ENCODE results near the gene U2SURP. TPM values are rescaled to one million over a fixed set of nuclear protein-coding genes. Genes with fewer than 3 reads are reported as not detected.

Gene U2SURP
- total and polyA plus RNA-seq, 2 donors (not counting 1 experiment from before 2014, with no cell fraction given) = 39.1 to 44.8 TPM

- Histone ChIP-seq H3K36me3 (ENCODE audit: control insufficient read depth, insufficient read depth, low read length) (no peaks in the 10 kb centered on the region), H4K20me1 (ENCODE audit: control insufficient read depth, extremely low read depth, insufficient read depth, low read length) (no peaks in the 10 kb centered on the region), H3K4me3 (replicated peaks in 1 of 4; ENCODE audit: control extremely low read depth in 1 of 4, insufficient read depth in 1 of 4, low read depth in 3 of 4, low read length in 4 of 4) (no peak overlapping the region), H3K27me3 (ENCODE audit: control insufficient read depth, insufficient read depth, low read length) (no peaks in the 10 kb centered on the region), H3K4me1 (ENCODE audit: control insufficient read depth, extremely low read depth, insufficient read depth, low read length) (peaks cover 2% of the 10 kb centered on the region), H3K9ac (ENCODE audit: insufficient read depth, low read length) (no peak overlapping the region), H3K9me3 (ENCODE audit: control insufficient read depth, insufficient read depth, low read depth, low read length) (no peaks in the 10 kb centered on the region), H3K27ac (ENCODE audit: insufficient read depth, low read length) (no peak overlapping the region), H3K4me2 (ENCODE audit: extremely low read depth, insufficient read depth, low read length) (no peak overlapping the region), H3K79me2 (ENCODE audit: control insufficient read depth, insufficient read depth, low read length) (peaks cover 9% of the 10 kb centered on the region), H2AFZ (ENCODE audit: low read length) (no peak overlapping the region)
- TF ChIP-seq EZH2 (IDR thresholded peaks at IDR 0.05; ENCODE audit: low read length, missing control alignments) = no peak
- TF ChIP-seq CTCF (conservative IDR thresholded peaks at IDR 0.05 in 1 of 2, IDR thresholded peaks at IDR 0.05 in 1 of 2; ENCODE audit: low read depth in 1 of 2, low read length in 2 of 2) = no peak
- DNase-seq (ENCODE audit: low read depth in 2 of 2) = peak in 1 of 2 donors; percentile 36
These were observed 4.0 kb upstream of the U2SURP start for GRCh38 chr3:142997330-142997729.

- Histone ChIP-seq H2AFZ (ENCODE audit: low read length) (no peak overlapping the region), H4K20me1 (ENCODE audit: control insufficient read depth, extremely low read depth, insufficient read depth, low read length) (no peaks in the 10 kb centered on the region), H3K4me2 (ENCODE audit: extremely low read depth, insufficient read depth, low read length) (no peak overlapping the region), H3K4me1 (ENCODE audit: control insufficient read depth, extremely low read depth, insufficient read depth, low read length) (peaks cover 4% of the 10 kb centered on the region), H3K9me3 (ENCODE audit: control insufficient read depth, insufficient read depth, low read depth, low read length) (no peaks in the 10 kb centered on the region), H3K79me2 (ENCODE audit: control insufficient read depth, insufficient read depth, low read length) (peaks cover 20% of the 10 kb centered on the region), H3K4me3 (replicated peaks in 1 of 4; ENCODE audit: control extremely low read depth in 1 of 4, insufficient read depth in 1 of 4, low read depth in 3 of 4, low read length in 4 of 4) (no peak overlapping the region), H3K36me3 (ENCODE audit: control insufficient read depth, insufficient read depth, low read length) (no peaks in the 10 kb centered on the region), H3K27ac (ENCODE audit: insufficient read depth, low read length) (no peak overlapping the region), H3K27me3 (ENCODE audit: control insufficient read depth, insufficient read depth, low read length) (no peaks in the 10 kb centered on the region), H3K9ac (ENCODE audit: insufficient read depth, low read length) (no peak overlapping the region)
- TF ChIP-seq EZH2 (IDR thresholded peaks at IDR 0.05; ENCODE audit: low read length, missing control alignments) = no peak
- TF ChIP-seq CTCF (conservative IDR thresholded peaks at IDR 0.05 in 1 of 2, IDR thresholded peaks at IDR 0.05 in 1 of 2; ENCODE audit: low read depth in 1 of 2, low read length in 2 of 2) = no peak
- peak; percentile 59 to 65 for DNase-seq (ENCODE audit: low read depth in 2 of 2)
These were observed 2.9 kb upstream of the U2SURP start for GRCh38 chr3:142998439-142998838.

GRCh38 chr3:142999881-143000280 is 1.5 kb upstream of the U2SURP start:
- Histone ChIP-seq H2AFZ (ENCODE audit: low read length) (no peak overlapping the region), H3K4me3 (replicated peaks in 1 of 4; ENCODE audit: control extremely low read depth in 1 of 4, insufficient read depth in 1 of 4, low read depth in 3 of 4, low read length in 4 of 4) (peak overlapping the region; percentile 83 to 97 (median 90)), H3K36me3 (ENCODE audit: control insufficient read depth, insufficient read depth, low read length) (no peaks in the 10 kb centered on the region), H3K4me2 (ENCODE audit: extremely low read depth, insufficient read depth, low read length) (peak overlapping the region; percentile 99), H3K9ac (ENCODE audit: insufficient read depth, low read length) (no peak overlapping the region), H3K79me2 (ENCODE audit: control insufficient read depth, insufficient read depth, low read length) (peaks cover 34% of the 10 kb centered on the region), H3K27ac (ENCODE audit: insufficient read depth, low read length) (peak overlapping the region; percentile 95), H4K20me1 (ENCODE audit: control insufficient read depth, extremely low read depth, insufficient read depth, low read length) (no peaks in the 10 kb centered on the region), H3K4me1 (ENCODE audit: control insufficient read depth, extremely low read depth, insufficient read depth, low read length) (peaks cover 4% of the 10 kb centered on the region), H3K9me3 (ENCODE audit: control insufficient read depth, insufficient read depth, low read depth, low read length) (no peaks in the 10 kb centered on the region), H3K27me3 (ENCODE audit: control insufficient read depth, insufficient read depth, low read length) (no peaks in the 10 kb centered on the region)
- DNase-seq (ENCODE audit: low read depth in 2 of 2) = peak in 1 of 2 donors; percentile 65
- TF ChIP-seq CTCF (conservative IDR thresholded peaks at IDR 0.05 in 1 of 2, IDR thresholded peaks at IDR 0.05 in 1 of 2; ENCODE audit: low read depth in 1 of 2, low read length in 2 of 2) (no peak), EZH2 (IDR thresholded peaks at IDR 0.05; ENCODE audit: low read length, missing control alignments) (no peak)

Data from fibroblast of lung (primary cell).